Measurements from ENCODE around the gene SEC61B. TPM values are rescaled to one million over a fixed set of nuclear protein-coding genes. Genes with fewer than 3 reads are reported as not detected.

Gene SEC61B
- total RNA-seq, 6 experiments from 2014 or later, result 234 to 281 (median 252) TPM

DNA sequence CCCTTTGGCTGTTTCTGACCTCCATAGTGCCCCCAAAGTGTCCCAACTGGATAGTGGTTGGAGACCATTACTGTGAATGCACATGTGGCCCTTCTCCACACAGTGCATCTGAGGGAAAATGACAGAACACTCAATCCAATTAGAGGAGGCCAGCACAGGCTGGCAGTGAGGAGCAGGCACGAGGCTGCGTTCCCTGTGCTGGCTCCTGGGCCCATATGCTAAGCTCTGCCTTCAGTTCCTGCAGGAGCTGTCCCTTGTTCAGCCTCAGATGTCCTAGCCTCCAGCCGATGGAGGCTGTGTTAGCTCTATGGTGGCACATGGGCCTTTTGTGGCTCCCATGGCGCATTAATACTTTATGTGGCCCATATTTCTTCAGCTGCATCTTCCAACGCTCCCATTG lies 36.1 kb upstream of the SEC61B start:
- no peaks in the 10 kb centered on the region for H3K36me3 Mint-ChIP-seq (ENCODE audit: low read depth)
- H3K9me3 Mint-ChIP-seq, result no peaks in the 10 kb centered on the region
- no peak overlapping the region for H3K27ac Mint-ChIP-seq
- H3K27me3 Mint-ChIP-seq (ENCODE audit: insufficient read depth), result peaks cover 29% of the 10 kb centered on the region
- TF ChIP-seq, protein P1, sequence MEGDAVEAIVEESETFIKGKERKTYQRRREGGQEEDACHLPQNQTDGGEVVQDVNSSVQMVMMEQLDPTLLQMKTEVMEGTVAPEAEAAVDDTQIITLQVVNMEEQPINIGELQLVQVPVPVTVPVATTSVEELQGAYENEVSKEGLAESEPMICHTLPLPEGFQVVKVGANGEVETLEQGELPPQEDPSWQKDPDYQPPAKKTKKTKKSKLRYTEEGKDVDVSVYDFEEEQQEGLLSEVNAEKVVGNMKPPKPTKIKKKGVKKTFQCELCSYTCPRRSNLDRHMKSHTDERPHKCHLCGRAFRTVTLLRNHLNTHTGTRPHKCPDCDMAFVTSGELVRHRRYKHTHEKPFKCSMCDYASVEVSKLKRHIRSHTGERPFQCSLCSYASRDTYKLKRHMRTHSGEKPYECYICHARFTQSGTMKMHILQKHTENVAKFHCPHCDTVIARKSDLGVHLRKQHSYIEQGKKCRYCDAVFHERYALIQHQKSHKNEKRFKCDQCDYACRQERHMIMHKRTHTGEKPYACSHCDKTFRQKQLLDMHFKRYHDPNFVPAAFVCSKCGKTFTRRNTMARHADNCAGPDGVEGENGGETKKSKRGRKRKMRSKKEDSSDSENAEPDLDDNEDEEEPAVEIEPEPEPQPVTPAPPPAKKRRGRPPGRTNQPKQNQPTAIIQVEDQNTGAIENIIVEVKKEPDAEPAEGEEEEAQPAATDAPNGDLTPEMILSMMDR (IDR thresholded peaks at IDR 0.05), result no peak
- H3K4me1 Mint-ChIP-seq (ENCODE audit: low read depth), result peaks cover 22% of the 10 kb centered on the region
- no peak overlapping the region for H3K4me3 Mint-ChIP-seq
- no peak for DNase-seq

DNA sequence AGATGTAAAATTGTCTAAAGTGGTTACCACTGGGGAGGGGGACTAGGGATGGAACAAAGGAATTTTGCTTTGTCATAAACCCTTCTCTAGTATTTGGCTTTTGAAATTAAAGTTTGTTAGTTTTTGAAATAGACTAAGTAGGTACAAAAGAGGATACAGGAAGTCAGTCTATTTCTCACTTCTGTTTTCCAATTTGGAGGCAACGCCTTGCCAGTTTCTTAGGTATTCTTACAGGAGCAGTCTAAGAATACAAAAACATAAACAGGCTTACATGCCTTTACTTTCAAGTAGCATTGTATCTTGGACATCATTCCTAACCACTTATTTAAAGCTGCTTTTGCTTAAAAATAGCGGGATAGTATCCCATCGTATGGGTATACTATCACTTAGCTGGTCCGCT lies 34.8 kb upstream of the SEC61B start:
- peaks cover 33% of the 10 kb centered on the region for H3K27me3 Mint-ChIP-seq (ENCODE audit: insufficient read depth)

DNA sequence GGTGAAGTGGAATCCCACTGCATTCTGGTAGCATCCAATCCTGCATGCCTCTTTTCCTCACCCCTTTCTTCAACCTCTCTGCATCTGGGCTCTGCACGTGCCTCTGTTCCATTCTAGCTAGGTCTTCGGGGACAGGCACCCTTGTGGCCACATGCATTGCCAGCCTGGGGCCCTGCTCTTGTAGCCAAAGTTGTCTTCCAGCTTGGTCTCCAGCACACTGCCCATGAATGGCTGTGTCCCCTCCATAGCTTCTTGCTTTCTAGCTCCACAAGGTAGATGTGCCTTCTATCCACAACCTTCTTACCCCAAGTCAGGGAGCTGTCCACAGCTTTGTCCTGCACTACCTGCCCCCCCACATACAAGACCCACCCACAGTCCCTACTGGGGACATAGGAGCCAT lies 32.9 kb upstream of the SEC61B start:
- Mint-ChIP-seq H3K4me3 (no peak overlapping the region), H3K27me3 (ENCODE audit: insufficient read depth) (peaks cover 36% of the 10 kb centered on the region), H3K36me3 (ENCODE audit: low read depth) (no peaks in the 10 kb centered on the region), H3K4me1 (ENCODE audit: low read depth) (peaks cover 18% of the 10 kb centered on the region), H3K9me3 (no peaks in the 10 kb centered on the region), H3K27ac (no peak overlapping the region)
- no peak for DNase-seq
- TF ChIP-seq, protein P1 (IDR thresholded peaks at IDR 0.05), result no peak

More for the DNA sequence above, 34.8 kb upstream of the SEC61B start:
- no peaks in the 10 kb centered on the region for H3K36me3 Mint-ChIP-seq (ENCODE audit: low read depth)
- H3K4me3 Mint-ChIP-seq, result no peak overlapping the region
- peaks cover 11% of the 10 kb centered on the region for H3K4me1 Mint-ChIP-seq (ENCODE audit: low read depth)
- no peaks in the 10 kb centered on the region for H3K9me3 Mint-ChIP-seq
- H3K27ac Mint-ChIP-seq, result no peak overlapping the region
- TF ChIP-seq, protein P1 (IDR thresholded peaks at IDR 0.05), result no peak
- DNase-seq, result no peak

DNA sequence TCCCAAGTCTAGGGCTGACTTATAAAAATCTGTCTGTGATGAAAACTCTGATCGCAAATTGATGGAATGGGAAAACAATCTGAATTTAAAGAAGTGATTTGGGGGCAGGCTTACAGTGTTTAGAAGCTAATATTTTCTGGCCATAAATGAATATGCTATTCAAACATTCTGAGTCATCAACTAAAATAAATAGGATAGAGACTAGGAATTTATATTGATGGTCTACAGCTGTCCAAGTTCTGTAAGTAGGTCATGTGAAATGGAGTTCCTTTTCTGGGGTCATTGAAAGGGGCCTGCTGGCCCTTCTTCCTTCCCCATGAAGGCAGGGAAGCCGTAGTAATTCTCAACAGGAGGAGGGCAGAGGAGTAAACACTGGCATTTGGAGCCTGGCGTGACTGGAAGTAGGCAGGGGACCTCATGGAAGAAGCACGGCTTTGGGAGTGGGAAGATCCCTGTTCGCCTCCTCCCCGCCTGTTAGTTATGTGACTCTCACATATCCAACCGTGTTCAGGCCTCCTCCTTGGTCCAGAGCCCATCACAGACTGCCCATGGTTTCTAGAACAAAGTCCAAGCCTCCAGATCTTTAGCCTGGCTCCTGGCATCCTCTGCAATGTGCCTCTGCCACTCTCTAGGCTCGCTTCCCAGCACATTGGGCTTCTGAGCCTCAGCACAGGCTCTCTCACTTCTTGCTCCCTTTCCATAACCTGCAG lies 32.0 kb upstream of the SEC61B start:
- Mint-ChIP-seq H3K27me3 (ENCODE audit: insufficient read depth) (peaks cover 40% of the 10 kb centered on the region), H3K27ac (no peak overlapping the region)

DNA sequence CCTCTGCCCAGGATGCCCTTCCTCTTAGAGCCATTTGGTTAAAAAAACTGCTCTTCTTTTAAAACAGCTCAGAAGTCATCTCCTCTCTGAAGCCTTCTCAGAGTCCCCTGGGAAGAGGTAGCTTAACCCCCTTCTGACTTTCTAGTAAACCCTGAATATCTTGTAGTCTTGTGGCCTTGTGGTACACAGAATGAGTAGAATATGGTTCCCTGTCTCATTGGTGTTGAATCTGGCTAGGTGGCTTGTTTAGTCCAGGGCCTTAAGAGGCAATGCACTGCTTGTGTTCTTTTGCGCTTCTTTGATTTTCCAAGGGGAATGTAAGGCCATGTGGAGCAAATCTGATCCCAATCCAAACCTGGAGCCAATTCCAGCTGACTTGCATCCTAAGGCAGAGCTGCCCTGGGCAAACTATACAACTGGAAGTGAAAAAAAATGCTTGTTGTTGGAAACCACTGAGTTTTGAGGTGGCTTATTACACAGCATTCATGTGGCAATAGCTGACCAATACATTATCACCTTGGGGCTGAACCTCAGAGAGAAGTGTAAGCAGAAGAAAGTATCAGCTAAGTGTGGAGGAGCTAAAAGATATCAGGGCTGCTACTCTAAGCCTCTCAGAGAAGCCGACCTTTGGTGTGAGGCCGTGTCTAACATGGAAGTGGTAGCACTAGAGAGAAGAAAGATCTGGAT lies 31.3 kb upstream of the SEC61B start:
- no peaks in the 10 kb centered on the region for H3K36me3 Mint-ChIP-seq (ENCODE audit: low read depth)

More for the DNA sequence above, 32.0 kb upstream of the SEC61B start:
- Mint-ChIP-seq H3K4me1 (ENCODE audit: low read depth) (peaks cover 10% of the 10 kb centered on the region), H3K9me3 (no peaks in the 10 kb centered on the region), H3K4me3 (no peak overlapping the region), H3K36me3 (ENCODE audit: low read depth) (no peaks in the 10 kb centered on the region)
- TF ChIP-seq, protein P1 (IDR thresholded peaks at IDR 0.05), result no peak
- no peak for DNase-seq

More for the DNA sequence above, 31.3 kb upstream of the SEC61B start:
- no peak overlapping the region for H3K27ac Mint-ChIP-seq
- H3K9me3 Mint-ChIP-seq, result no peaks in the 10 kb centered on the region
- no peak overlapping the region for H3K4me3 Mint-ChIP-seq
- peaks cover 41% of the 10 kb centered on the region for H3K27me3 Mint-ChIP-seq (ENCODE audit: insufficient read depth)
- peaks cover 7% of the 10 kb centered on the region for H3K4me1 Mint-ChIP-seq (ENCODE audit: low read depth)
- TF ChIP-seq, protein P1 (IDR thresholded peaks at IDR 0.05), result no peak
- no peak for DNase-seq

Data from HFFc6 (cell line).